ENCODE results near the gene KRTAP1-4.

GRCh38 chr17:40997361-40997760, 32.6 kb downstream of the KRTAP1-4 start:
- TF ChIP-seq CTCF (conservative IDR thresholded peaks at IDR 0.05; ENCODE audit: low read length) = no peak
- TF ChIP-seq EZH2phosphoT487 (IDR thresholded peaks at IDR 0.05; ENCODE audit: borderline replicate concordance, low read depth, low read length) = no peak

All from OCI-LY7 (cell line).